ENCODE results near the gene CCDC157. TPM values are rescaled to one million over a fixed set of nuclear protein-coding genes. Genes with fewer than 3 reads are reported as not detected.
A peak's percentile ranks its signal among the peaks of the same experiment; 100 is the strongest.

The CCDC157 gene
- total RNA-seq, 4 donors from 2014 or later: 1.0 to 10.5 (median 5.2) TPM

DNA sequence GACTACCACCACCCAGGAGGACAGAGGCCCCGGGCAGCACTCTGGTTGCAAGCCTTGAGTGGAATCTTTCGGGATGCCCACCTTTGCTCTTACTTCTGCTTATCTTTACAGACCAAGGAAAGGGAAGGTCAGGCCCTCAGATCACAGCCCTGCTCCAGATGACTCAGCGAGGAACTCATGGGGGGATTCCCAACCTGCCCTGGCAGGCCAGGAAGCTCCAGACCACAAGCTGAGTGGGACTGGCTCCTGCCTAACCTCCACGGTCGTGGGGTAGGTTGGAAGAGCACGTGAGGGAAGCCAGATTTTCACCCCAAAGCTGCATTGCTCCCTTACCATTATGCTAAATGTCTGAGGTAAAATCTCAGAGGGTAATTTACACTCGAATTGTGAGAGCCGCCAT, 41.9 kb upstream of the CCDC157 start:
- 78 to 86% methylated on average over 8 of the region's 8 CpGs for WGBS, 2 donors
- peak overlapping the region in 1 of 4 donors; percentile 14 for H3K27ac ChIP-seq
- H3K27me3 ChIP-seq: no peaks in the 10 kb centered on the region
- no peaks in the 10 kb centered on the region for H3K9me3 ChIP-seq
- peaks cover 0 to 97% (median 72%) of the 10 kb centered on the region in 4 donors for H3K4me1 ChIP-seq
- no peak overlapping the region for H3K4me3 ChIP-seq
- H3K36me3 ChIP-seq: peaks cover 0 to 2% (median 0%) of the 10 kb centered on the region in 3 donors
- TF ChIP-seq POLR2A (IDR thresholded peaks at IDR 0.05) (no peak), EP300 (IDR thresholded peaks at IDR 0.05) (no peak)
- TF ChIP-seq, protein P1, sequence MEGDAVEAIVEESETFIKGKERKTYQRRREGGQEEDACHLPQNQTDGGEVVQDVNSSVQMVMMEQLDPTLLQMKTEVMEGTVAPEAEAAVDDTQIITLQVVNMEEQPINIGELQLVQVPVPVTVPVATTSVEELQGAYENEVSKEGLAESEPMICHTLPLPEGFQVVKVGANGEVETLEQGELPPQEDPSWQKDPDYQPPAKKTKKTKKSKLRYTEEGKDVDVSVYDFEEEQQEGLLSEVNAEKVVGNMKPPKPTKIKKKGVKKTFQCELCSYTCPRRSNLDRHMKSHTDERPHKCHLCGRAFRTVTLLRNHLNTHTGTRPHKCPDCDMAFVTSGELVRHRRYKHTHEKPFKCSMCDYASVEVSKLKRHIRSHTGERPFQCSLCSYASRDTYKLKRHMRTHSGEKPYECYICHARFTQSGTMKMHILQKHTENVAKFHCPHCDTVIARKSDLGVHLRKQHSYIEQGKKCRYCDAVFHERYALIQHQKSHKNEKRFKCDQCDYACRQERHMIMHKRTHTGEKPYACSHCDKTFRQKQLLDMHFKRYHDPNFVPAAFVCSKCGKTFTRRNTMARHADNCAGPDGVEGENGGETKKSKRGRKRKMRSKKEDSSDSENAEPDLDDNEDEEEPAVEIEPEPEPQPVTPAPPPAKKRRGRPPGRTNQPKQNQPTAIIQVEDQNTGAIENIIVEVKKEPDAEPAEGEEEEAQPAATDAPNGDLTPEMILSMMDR (IDR thresholded peaks at IDR 0.05): no peak
- no peak for DNase-seq (ENCODE audit: low spot score in 2 of 2)

DNA sequence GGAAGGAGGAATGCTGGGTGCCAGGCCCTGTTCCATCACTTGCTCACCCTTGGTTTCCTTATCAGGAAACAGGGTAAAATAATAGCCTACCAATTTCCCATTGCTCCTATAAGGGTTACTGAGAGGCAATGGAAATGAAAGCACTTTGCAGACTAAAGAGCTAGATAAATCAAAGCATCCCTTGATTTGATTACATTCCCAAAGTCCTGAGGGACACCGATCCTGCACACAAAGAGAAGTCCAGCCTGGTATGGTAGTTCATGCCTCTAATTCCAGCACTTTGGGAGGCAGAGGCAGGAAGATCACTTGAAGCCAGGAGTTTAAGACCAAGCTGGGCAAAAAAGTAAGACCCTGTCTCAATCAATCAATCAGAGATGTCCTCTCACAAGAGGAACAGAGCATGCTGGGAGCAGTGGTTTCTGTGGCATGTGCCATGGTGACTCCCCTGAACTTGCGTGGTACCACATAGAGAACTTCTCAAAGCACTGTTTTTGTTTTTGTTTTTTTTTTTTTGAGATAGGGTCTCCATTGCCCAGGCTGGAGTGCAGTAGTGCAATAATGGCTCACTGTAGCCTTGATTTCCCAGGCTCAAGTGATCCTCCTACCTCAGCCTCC, 40.7 kb upstream of the CCDC157 start:
- Histone ChIP-seq H3K9me3 (no peaks in the 10 kb centered on the region), H3K4me1 (peaks cover 0 to 97% (median 68%) of the 10 kb centered on the region in 4 donors), H3K27me3 (no peaks in the 10 kb centered on the region), H3K36me3 (peaks cover 0 to 11% (median 0%) of the 10 kb centered on the region in 3 donors), H3K27ac (peak overlapping the region in 1 of 4 donors; percentile 37), H3K4me3 (no peak overlapping the region)
- DNase-seq (ENCODE audit: low spot score in 2 of 2): no peak
- no peak for TF ChIP-seq EP300 (IDR thresholded peaks at IDR 0.05)
- TF ChIP-seq, protein P1 (IDR thresholded peaks at IDR 0.05): no peak
- WGBS, 2 donors: 63 to 76% methylated on average over 2 of the region's 2 CpGs

DNA sequence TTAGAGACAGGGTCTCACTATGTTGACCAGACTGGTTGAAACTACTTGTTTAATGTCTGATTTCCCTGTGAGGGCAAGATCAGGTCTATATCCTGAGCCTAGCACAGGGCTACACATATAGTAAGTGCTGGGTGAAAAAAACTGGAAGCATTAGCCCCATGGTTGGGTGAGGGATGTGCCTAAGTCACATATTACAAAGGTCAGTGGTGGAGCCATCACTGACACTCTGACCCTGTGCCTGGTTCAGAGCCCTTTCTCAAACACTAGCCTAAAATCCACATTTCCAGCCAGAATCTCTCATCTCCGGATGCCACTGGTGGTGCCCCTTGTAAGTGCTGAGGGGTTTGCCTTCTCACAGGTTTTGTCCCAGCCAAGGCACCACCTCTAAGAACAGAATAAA, 39.0 kb upstream of the CCDC157 start:
- H3K27ac ChIP-seq: peak overlapping the region in 2 of 4 donors; percentile 55 to 56
- WGBS, 2 donors: 100% methylated on average over 1 of the region's 1 CpG; no CpG with 5 or more reads in 1 of the 2 donors
- H3K36me3 ChIP-seq: peaks cover 0 to 13% (median 0%) of the 10 kb centered on the region in 3 donors
- no peaks in the 10 kb centered on the region for H3K9me3 ChIP-seq
- DNase-seq (ENCODE audit: low spot score in 2 of 2): no peak
- H3K4me3 ChIP-seq: no peak overlapping the region
- H3K4me1 ChIP-seq: peaks cover 0 to 97% (median 60%) of the 10 kb centered on the region in 4 donors
- TF ChIP-seq, protein P1 (IDR thresholded peaks at IDR 0.05): no peak
- TF ChIP-seq POLR2A (IDR thresholded peaks at IDR 0.05): no peak
- no peak for TF ChIP-seq EP300 (IDR thresholded peaks at IDR 0.05)
- H3K27me3 ChIP-seq: no peaks in the 10 kb centered on the region

DNA sequence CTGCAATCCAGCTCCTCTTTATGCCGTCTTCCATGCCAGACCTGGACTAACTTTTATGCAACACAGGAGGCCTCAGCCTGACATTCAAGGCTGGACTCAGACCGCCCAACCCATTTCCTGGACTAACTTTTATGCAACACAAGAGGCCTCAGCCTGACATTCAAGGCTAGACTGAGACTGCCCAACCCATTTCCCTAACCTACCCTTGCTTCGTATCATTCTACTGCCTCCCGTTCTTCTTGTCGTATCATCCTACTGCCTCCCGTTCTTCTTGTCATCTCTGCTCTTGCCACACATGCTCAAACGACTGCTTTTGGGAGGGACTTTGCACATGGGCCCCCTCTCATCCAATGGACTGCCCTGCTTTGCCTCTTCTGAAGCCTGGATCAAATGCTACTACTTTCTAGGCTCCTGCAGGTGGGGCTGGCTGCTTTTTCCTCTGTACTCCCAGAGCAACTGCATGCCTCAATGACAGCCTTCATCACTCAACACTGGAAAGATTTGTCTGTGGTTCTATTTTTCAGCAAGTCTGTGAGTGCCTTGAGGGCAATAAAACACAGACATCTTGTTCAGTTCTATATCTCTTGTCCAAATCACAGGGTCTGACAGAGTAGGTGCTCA, 37.9 kb upstream of the CCDC157 start:
- Histone ChIP-seq H3K4me1 (peaks cover 0 to 99% (median 61%) of the 10 kb centered on the region in 4 donors), H3K9me3 (no peaks in the 10 kb centered on the region), H3K4me3 (no peak overlapping the region), H3K36me3 (peaks cover 0 to 13% (median 0%) of the 10 kb centered on the region in 3 donors), H3K27me3 (no peaks in the 10 kb centered on the region), H3K27ac (peak overlapping the region in 2 of 4 donors; percentile 55 to 56)
- 63 to 69% methylated on average over 7 of the region's 7 CpGs for WGBS, 2 donors
- DNase-seq (ENCODE audit: low spot score in 2 of 2): no peak
- TF ChIP-seq EP300 (IDR thresholded peaks at IDR 0.05) (no peak), POLR2A (IDR thresholded peaks at IDR 0.05) (no peak)

DNA sequence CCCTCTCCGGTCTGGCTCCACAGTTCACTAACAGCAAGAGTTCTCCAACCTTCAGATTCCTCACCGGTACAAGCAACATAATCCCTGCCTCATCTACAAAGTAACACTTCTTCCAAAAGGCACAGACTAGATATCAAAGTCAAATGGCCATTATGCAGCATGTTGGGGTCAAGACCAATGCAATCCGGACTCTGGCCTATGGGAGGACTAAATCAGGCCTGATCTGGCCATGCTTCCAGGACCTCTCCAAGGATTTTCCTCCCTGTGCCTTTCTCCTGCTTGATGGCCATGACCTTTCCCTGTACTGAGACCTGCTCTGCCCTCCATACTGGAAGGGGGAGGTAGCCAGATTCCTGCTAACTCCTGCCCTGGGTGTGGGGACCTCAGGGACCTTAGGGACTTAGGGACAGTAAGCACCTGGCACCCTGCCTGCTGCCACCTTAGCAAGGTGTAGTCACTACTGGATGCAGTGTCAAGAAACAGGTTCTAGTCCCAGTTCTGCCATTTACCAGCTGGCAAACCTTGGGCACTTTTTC, 36.7 kb upstream of the CCDC157 start:
- no peak overlapping the region for H3K4me3 ChIP-seq
- TF ChIP-seq POLR2A (IDR thresholded peaks at IDR 0.05): no peak
- H3K27ac ChIP-seq: peak overlapping the region in 1 of 4 donors; percentile 52
- no peak for DNase-seq (ENCODE audit: low spot score in 2 of 2)
- H3K27me3 ChIP-seq: no peaks in the 10 kb centered on the region
- no peaks in the 10 kb centered on the region for H3K9me3 ChIP-seq
- WGBS, 2 donors: 77 to 84% methylated on average over 3 of the region's 3 CpGs
- peaks cover 0 to 13% (median 0%) of the 10 kb centered on the region in 3 donors for H3K36me3 ChIP-seq
- peaks cover 0 to 99% (median 66%) of the 10 kb centered on the region in 4 donors for H3K4me1 ChIP-seq

DNA sequence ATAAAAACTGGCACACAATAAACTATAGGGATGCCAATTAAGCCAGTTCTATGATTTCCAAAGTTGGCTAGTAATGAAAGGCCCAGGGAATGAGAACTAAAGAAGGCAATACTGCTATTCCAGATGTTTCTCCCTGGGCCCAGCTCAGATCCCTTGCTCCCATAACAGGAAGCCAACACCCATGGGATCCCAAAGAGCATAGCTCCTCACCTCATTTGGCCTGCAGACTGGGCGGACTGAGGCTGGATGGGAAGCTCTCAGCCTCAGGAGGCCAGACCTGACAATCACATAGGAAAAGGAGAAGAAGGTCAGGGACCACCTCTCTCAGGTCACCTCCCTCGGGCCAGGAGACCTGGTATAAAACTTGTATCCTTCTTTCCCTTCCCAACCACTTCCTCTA, 35.3 kb upstream of the CCDC157 start:
- no peak for TF ChIP-seq EP300 (IDR thresholded peaks at IDR 0.05)
- TF ChIP-seq POLR2A (IDR thresholded peaks at IDR 0.05): no peak
- TF ChIP-seq, protein P1 (IDR thresholded peaks at IDR 0.05): no peak
- WGBS, 2 donors: 59 to 70% methylated on average over 2 of the region's 2 CpGs
- no peak overlapping the region for H3K4me3 ChIP-seq
- no peaks in the 10 kb centered on the region for H3K27me3 ChIP-seq
- DNase-seq (ENCODE audit: low spot score in 2 of 2): no peak
- H3K4me1 ChIP-seq: peaks cover 0 to 95% (median 65%) of the 10 kb centered on the region in 4 donors
- H3K36me3 ChIP-seq: peaks cover 0 to 13% (median 0%) of the 10 kb centered on the region in 3 donors
- H3K9me3 ChIP-seq: no peaks in the 10 kb centered on the region
- H3K27ac ChIP-seq: peak overlapping the region in 3 of 4 donors; percentile 18 to 39 (median 21)
